Activated CD4-positive, CD25-positive, alpha-beta regulatory T cell treated with anti-CD3 and anti-CD28 coated beads, Interleukin-2, amount 50 U/mL, for 72 hours (primary cell): ENCODE measurements around the gene SERPINA5.
"Not testable (repeated sequence)": the region's sequence is repeated elsewhere in the genome, so short reads cannot be mapped to it uniquely, and the experiment has no call there.

Experiments used
- DNase-seq: peaks from one replicate; pipeline ENCODE4 v3.0.0; 2021

SERPINA5 gene

GRCh38 chr14:94575730-94576585, 5.3 kb upstream of the SERPINA5 start:
- no peak for DNase-seq

GRCh38 chr14:94577472-94577871, 3.8 kb upstream of the SERPINA5 start:
- not testable (repeated sequence) for DNase-seq

GRCh38 chr14:94578712-94579111, 2.5 kb upstream of the SERPINA5 start:
- no peak for DNase-seq

- no peak for DNase-seq
Observed at GRCh38 chr14:94582199-94582750, 1.0 kb downstream of the SERPINA5 start.

GRCh38 chr14:94582851-94583250, 1.6 kb downstream of the SERPINA5 start:
- DNase-seq, result no peak

- DNase-seq, result no peak
Observed at GRCh38 chr14:94583557-94583956, 2.3 kb downstream of the SERPINA5 start.

GRCh38 chr14:94584591-94585280, 3.5 kb downstream of the SERPINA5 start:
- DNase-seq, result no peak

- no peak for DNase-seq
Observed at GRCh38 chr14:94586635-94587034, 5.4 kb downstream of the SERPINA5 start.

GRCh38 chr14:94588311-94588710, 7.1 kb downstream of the SERPINA5 start:
- DNase-seq, result no peak

- no peak for DNase-seq
Observed at GRCh38 chr14:94591073-94591472, 9.8 kb downstream of the SERPINA5 start.

- no peak for DNase-seq
Observed at GRCh38 chr14:94591871-94592270, 10.6 kb downstream of the SERPINA5 start.

- DNase-seq, result no peak
Observed at GRCh38 chr14:94592457-94592856, 11.2 kb downstream of the SERPINA5 start.

GRCh38 chr14:94593376-94593748, 12.1 kb downstream of the SERPINA5 start:
- no peak for DNase-seq

GRCh38 chr14:94593749-94594431, 12.7 kb downstream of the SERPINA5 start:
- no peak for DNase-seq

- DNase-seq, result no peak
Observed at GRCh38 chr14:94594441-94594840, 13.2 kb downstream of the SERPINA5 start.

GRCh38 chr14:94595912-94596311, 14.7 kb downstream of the SERPINA5 start:
- DNase-seq, result no peak

GRCh38 chr14:94596361-94596760, 15.1 kb downstream of the SERPINA5 start:
- no peak for DNase-seq

GRCh38 chr14:94597788-94598187, 16.6 kb downstream of the SERPINA5 start:
- no peak for DNase-seq

GRCh38 chr14:94598506-94598815, 17.2 kb downstream of the SERPINA5 start:
- no peak for DNase-seq

- no peak for DNase-seq
Observed at GRCh38 chr14:94598816-94599655, 17.8 kb downstream of the SERPINA5 start.

- no peak for DNase-seq
Observed at GRCh38 chr14:94599656-94600004, 18.4 kb downstream of the SERPINA5 start.

- no peak for DNase-seq
Observed at GRCh38 chr14:94600148-94600545, 18.9 kb downstream of the SERPINA5 start.

GRCh38 chr14:94601884-94602391, 20.7 kb downstream of the SERPINA5 start:
- no peak for DNase-seq
